Spleen (tissue), 11 donors: ENCODE data around the gene UGT1A10. TPM values are rescaled to one million over a fixed set of nuclear protein-coding genes. Genes with fewer than 3 reads are reported as not detected.

Source experiments
- DNase-seq: peaks from one replicate; pipeline ENCODE4 v3.0.0-alpha.2; 2020
- H3K27ac ChIP-seq, 8 donors: fragments of 200-600 bp; sonication (generic) in 7 of 8; 1 replicate in 4 of 8; 2 replicates in 4 of 8; pipeline versions ENCODE4 v1.5.0 to v1.8.0; 2016 to 2021; ENCODE audit warnings: inconsistent platforms in 4 of 8, mild to moderate bottlenecking in 4 of 8, moderate library complexity in 1 of 8
- H3K27me3 ChIP-seq, 7 donors: fragments of 200-600 bp; sonication (generic) in 6 of 7; replicated peaks in 1 of 7; 1 replicate in 4 of 7; 2 replicates in 3 of 7; pipeline versions ENCODE4 v1.5.0 to v1.8.0; 2016 to 2021; ENCODE audit warnings: inconsistent platforms in 3 of 7, mild to moderate bottlenecking in 1 of 7
- H3K36me3 ChIP-seq, 6 donors: fragments of 200-600 bp; sonication (generic) in 5 of 6; 1 replicate in 4 of 6; 2 replicates in 2 of 6; pipeline versions ENCODE4 v1.5.0 to v1.8.0; 2016 to 2021; ENCODE audit warnings: inconsistent platforms in 2 of 6
- H3K4me1 ChIP-seq, 6 donors: fragments of 200-600 bp; sonication (generic) in 5 of 6; 1 replicate in 3 of 6; 2 replicates in 3 of 6; pipeline versions ENCODE4 v1.5.0 to v1.8.0; 2016 to 2021; ENCODE audit warnings: inconsistent platforms in 3 of 6
- H3K4me3 ChIP-seq, 8 donors: fragments of 200-600 bp; sonication (generic) in 7 of 8; 1 replicate in 4 of 8; 2 replicates in 4 of 8; pipeline versions ENCODE4 v1.5.0 to v1.8.0; 2016 to 2021; ENCODE audit warnings: inconsistent platforms in 4 of 8, mild to moderate bottlenecking in 4 of 8, moderate library complexity in 2 of 8
- H3K9me3 ChIP-seq, 8 donors: fragments of 200-600 bp; sonication (generic) in 7 of 8; 1 replicate in 4 of 8; 2 replicates in 4 of 8; pipeline versions ENCODE4 v1.5.0 to v1.8.0; 2016 to 2021; ENCODE audit warnings: inconsistent platforms in 4 of 8
- POLR2A ChIP-seq, 3 donors: fragments of 450-650 bp; IDR thresholded peaks; one replicate each; pipeline ENCODE4 v1.5.1; 2017; ENCODE audit warnings: antibody characterized with exemption in 3 of 3, mild to moderate bottlenecking in 1 of 3
- POLR2AphosphoS5 ChIP-seq, 3 donors: sonication (generic); formaldehyde crosslinking; IDR thresholded peaks; one replicate each; pipeline ENCODE4 v1.5.1; 2017; ENCODE audit warnings: antibody characterized with exemption in 3 of 3
- WGBS, 5 donors: extraction: QIAGEN DNeasy Blood & Tissue Kit in 3 of 5; methylation state at CpG; one replicate each; pipeline versions ENCODE4 v1.1.5 to v1.1.7; 2013 to 2018; 5-methylcytosine and 5-hydroxymethylcytosine counted together
- intact Hi-C: fragments of 100-400 bp; cut with DNase I; formaldehyde crosslinking; loops from one replicate; pipeline ENCODE4 v1.15.0; 2023; ENCODE audit warnings: low total_unique reads
- polyA plus RNA-seq, 3 donors: library from polyadenylated mRNA; stranded (reverse); fragments of 200-250 nt; gene quantifications; one replicate each; pipeline ENCODE4 v1.2.1, GENCODE V29; 2013
- total RNA-seq, 7 donors: library from RNA; depleted of rRNA in 3 of 7; stranded (reverse); fragments of >200 nt in 3 of 7; fragmentation: NEBNext Ultra II Directional in 4 of 7; extraction: Animal tissue kit (Norgen Biotek cat#: 25700) in 4 of 7; gene quantifications; one replicate each; pipeline versions ENCODE4 v1.1.0 to v1.2.1, GENCODE V29; 2016 to 2021
- TF ChIP-seq, protein P1 (sequence below), 11 experiments: fragments of 200-600 bp in 7 of 11; fragments of 450-650 bp in 4 of 11; sonication (generic) in 4 of 11; IDR thresholded peaks in 8 of 11; conservative IDR thresholded peaks in 3 of 11; 1 replicate in 7 of 11; 2 replicates in 4 of 11; pipeline versions ENCODE4 v1.4.0 to v1.8.0; 2016 to 2021; ENCODE audit warnings: antibody characterized with exemption in 11 of 11, inconsistent platforms in 4 of 11, mild to moderate bottlenecking in 1 of 11
- donor health status: healthy with polysubstance abuse.
- donor health status: DM: no; HTN: no; CAD: no; lungs with moderate emphysema.
- donor health status: DM: no; HTN: no; CAD: no.
- donor health status: Bipolar disorder and iron deficiency.
- donor health status: healthy.
- donor health status: DM: no; HTN: no; CAD: no.
- donor health status: DM: yes; HTN: yes; CAD: no.

Gene UGT1A10
- total and polyA plus RNA-seq, 10 donors, result 0.03 TPM; not detected in 9

DNA sequence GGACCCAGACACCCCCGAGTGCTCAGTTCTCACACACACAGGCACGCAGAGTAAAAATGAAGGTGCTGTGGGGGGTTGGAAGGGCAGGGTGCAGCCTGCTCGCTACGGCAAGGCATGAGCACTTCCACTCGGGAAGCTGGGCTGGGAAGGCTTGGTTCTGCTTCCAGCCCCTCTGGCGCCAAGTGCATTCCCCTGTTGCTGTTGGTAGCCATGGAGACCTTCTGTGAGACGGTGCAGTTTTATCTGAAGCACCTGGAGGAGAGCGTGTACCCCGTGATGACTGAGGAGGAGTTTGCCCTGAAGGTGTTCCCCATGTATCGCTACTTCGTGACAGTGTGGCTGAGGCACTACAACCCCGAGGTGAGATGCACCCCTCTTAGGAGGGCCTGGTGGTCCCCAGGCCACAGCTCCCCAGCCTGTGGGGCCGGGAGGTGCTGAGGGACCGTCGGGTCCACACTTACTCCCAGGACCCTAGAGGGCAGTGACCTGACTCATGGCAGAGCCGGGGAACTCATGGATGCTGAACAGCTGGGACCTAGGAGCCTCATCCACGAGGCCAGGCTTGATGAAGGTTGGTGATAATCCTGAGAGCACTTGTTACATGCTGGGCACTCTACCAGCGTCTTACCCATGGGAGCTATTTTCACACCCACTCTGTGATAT is 157.3 kb downstream of the UGT1A10 start:
- WGBS, 5 donors, result 78 to 85% (median 82%) methylated on average over 4 to 18 of the region's 18 CpGs
- intact Hi-C loops, result no loop called here

DNA sequence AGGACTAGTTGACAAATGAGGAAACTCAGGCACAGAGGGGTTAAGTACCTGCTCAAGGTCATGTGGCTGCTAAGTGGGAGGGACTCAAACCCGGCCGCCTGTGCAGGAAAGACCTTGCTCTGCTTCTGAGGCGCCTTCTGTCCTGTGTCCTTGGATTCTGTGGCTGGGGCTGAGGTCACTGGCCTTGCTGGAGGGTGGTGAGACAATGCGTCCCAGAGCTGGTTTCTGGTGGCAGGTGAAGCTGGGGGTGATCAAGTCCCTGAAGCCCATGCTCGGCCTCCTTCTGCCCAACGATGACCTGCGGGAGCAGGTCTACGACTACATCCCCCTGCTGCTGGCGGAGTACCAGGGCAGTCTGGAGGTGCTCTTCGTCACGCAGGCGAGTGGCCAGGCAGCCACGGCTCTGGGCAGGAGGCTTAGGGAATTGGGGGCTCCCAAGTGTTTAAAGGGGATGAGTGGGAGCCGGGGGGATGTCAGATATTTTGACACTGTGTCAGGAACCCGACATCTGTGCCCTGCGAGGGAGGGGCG is 157.9 kb downstream of the UGT1A10 start:
- 67 to 78% (median 76%) methylated on average over 16 to 17 of the region's 17 CpGs for WGBS, 5 donors
- H3K27ac ChIP-seq, result no peak overlapping the region
- H3K4me1 ChIP-seq, result no peaks in the 10 kb centered on the region
- H3K36me3 ChIP-seq, result no peaks in the 10 kb centered on the region
- TF ChIP-seq POLR2A (IDR thresholded peaks at IDR 0.05) (no peak), POLR2AphosphoS5 (IDR thresholded peaks at IDR 0.05) (no peak)
- TF ChIP-seq, protein P1, sequence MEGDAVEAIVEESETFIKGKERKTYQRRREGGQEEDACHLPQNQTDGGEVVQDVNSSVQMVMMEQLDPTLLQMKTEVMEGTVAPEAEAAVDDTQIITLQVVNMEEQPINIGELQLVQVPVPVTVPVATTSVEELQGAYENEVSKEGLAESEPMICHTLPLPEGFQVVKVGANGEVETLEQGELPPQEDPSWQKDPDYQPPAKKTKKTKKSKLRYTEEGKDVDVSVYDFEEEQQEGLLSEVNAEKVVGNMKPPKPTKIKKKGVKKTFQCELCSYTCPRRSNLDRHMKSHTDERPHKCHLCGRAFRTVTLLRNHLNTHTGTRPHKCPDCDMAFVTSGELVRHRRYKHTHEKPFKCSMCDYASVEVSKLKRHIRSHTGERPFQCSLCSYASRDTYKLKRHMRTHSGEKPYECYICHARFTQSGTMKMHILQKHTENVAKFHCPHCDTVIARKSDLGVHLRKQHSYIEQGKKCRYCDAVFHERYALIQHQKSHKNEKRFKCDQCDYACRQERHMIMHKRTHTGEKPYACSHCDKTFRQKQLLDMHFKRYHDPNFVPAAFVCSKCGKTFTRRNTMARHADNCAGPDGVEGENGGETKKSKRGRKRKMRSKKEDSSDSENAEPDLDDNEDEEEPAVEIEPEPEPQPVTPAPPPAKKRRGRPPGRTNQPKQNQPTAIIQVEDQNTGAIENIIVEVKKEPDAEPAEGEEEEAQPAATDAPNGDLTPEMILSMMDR (IDR thresholded peaks at IDR 0.05 in 8 of 11, conservative IDR thresholded peaks at IDR 0.05 in 3 of 11), result no peak
- no peaks in the 10 kb centered on the region for H3K9me3 ChIP-seq
- peaks cover 0 to 14% (median 0%) of the 10 kb centered on the region in 7 donors for H3K27me3 ChIP-seq
- intact Hi-C loops, result no loop called here
- DNase-seq, result peak; percentile 64
- H3K4me3 ChIP-seq, result no peak overlapping the region

More for the DNA sequence above, 157.3 kb downstream of the UGT1A10 start:
- peaks cover 0 to 14% (median 0%) of the 10 kb centered on the region in 7 donors for H3K27me3 ChIP-seq
- H3K9me3 ChIP-seq, result no peaks in the 10 kb centered on the region
- DNase-seq, result peak; percentile 61
- H3K27ac ChIP-seq, result no peak overlapping the region
- TF ChIP-seq POLR2AphosphoS5 (IDR thresholded peaks at IDR 0.05) (no peak), POLR2A (IDR thresholded peaks at IDR 0.05) (no peak)
- TF ChIP-seq, protein P1 (IDR thresholded peaks at IDR 0.05 in 8 of 11, conservative IDR thresholded peaks at IDR 0.05 in 3 of 11), result no peak
- H3K4me1 ChIP-seq, result no peaks in the 10 kb centered on the region
- H3K36me3 ChIP-seq, result no peaks in the 10 kb centered on the region
- no peak overlapping the region for H3K4me3 ChIP-seq

DNA sequence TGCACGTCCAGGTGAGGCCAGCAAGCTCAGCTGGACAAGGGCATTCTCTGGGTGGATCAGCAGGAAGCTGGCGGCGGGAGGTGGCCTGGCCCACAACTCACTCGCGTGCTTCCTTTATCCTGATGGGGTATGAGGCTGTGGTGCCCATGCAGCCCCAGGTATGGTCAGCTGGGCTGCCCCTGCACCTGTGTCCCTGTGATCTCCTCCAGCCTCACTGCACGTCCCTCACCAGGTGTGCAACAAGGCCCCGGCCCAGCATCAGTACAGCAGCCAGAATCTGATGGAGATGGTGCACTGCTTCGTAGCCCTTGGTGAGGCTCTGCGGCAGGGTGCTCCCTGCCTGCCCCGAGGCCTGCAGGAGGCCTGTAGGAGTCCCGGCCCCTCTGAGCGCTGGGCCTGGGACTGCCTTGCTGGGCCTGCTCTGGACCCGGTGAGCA is 159.5 kb downstream of the UGT1A10 start:
- Histone ChIP-seq H3K9me3 (no peaks in the 10 kb centered on the region), H3K4me1 (no peaks in the 10 kb centered on the region), H3K36me3 (no peaks in the 10 kb centered on the region), H3K4me3 (no peak overlapping the region), H3K27ac (no peak overlapping the region), H3K27me3 (peaks cover 0 to 19% (median 0%) of the 10 kb centered on the region in 7 donors)
- 92 to 95% (median 94%) methylated on average over 10 to 13 of the region's 13 CpGs for WGBS, 5 donors
- TF ChIP-seq POLR2A (IDR thresholded peaks at IDR 0.05) (no peak), POLR2AphosphoS5 (IDR thresholded peaks at IDR 0.05) (no peak)
- TF ChIP-seq, protein P1 (IDR thresholded peaks at IDR 0.05 in 8 of 11, conservative IDR thresholded peaks at IDR 0.05 in 3 of 11), result no peak
- peak; percentile 49 for DNase-seq
- intact Hi-C loops, result no loop called here

DNA sequence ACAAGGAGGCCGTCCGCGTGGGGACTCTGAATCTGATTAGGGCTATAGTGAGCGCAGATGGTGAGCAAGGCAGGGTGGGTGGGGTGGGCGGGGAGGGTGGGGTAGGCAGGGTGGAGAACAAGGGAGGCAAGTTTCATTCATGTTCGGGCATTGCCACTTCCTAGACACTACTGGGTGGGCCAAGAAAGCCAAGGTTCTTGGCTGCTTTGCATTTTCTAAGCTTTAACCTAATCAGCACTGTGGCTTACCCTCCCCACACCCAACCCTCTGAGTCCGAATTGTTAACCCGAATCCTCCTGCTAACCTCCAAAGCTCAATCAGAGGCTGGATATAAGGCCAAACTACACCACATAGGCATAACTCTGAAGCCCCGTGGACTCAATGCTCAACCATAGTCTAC is 160.0 kb downstream of the UGT1A10 start:
- Histone ChIP-seq H3K9me3 (no peaks in the 10 kb centered on the region), H3K4me1 (no peaks in the 10 kb centered on the region), H3K4me3 (no peak overlapping the region), H3K27me3 (peaks cover 0 to 19% (median 0%) of the 10 kb centered on the region in 7 donors), H3K27ac (no peak overlapping the region), H3K36me3 (no peaks in the 10 kb centered on the region)
- peak; percentile 39 for DNase-seq
- TF ChIP-seq POLR2AphosphoS5 (IDR thresholded peaks at IDR 0.05), result no peak
- TF ChIP-seq, protein P1 (IDR thresholded peaks at IDR 0.05 in 8 of 11, conservative IDR thresholded peaks at IDR 0.05 in 3 of 11), result no peak
- no peak for TF ChIP-seq POLR2A (IDR thresholded peaks at IDR 0.05)
- intact Hi-C loops, result no loop called here
- 85 to 96% (median 89%) methylated on average over 8 to 9 of the region's 9 CpGs for WGBS, 5 donors
